Mesothelial cell of epicardium (in vitro differentiated cells): ENCODE measurements around the gene HNRNPA0. TPM values are rescaled to one million over a fixed set of nuclear protein-coding genes. Genes with fewer than 3 reads are reported as not detected.

Experiments
- DNase-seq, 2 experiments: peaks; one replicate each; pipeline ENCODE4 v3.0.0; 2021; ENCODE audit warnings: low spot score in 2 of 2; ENCODE audit not compliant: unreplicated experiment in 2 of 2
- H3K27ac Mint-ChIP-seq: 2 replicates; pipeline ENCODE4 v1.8.0; 2021; ENCODE audit warnings: mixed read lengths
- H3K27me3 Mint-ChIP-seq: 2 replicates; pipeline ENCODE4 v1.8.0; 2021; ENCODE audit warnings: low read depth, mixed read lengths
- H3K36me3 Mint-ChIP-seq: 2 replicates; pipeline ENCODE4 v1.8.0; 2021; ENCODE audit warnings: mixed read lengths
- H3K4me1 Mint-ChIP-seq: 2 replicates; pipeline ENCODE4 v1.8.0; 2021; ENCODE audit warnings: mixed read lengths
- H3K4me3 Mint-ChIP-seq: 2 replicates; pipeline ENCODE4 v1.8.0; 2021; ENCODE audit warnings: mild to moderate bottlenecking, moderate library complexity, mixed read lengths
- H3K9me3 Mint-ChIP-seq: 2 replicates; pipeline ENCODE4 v1.8.0; 2021; ENCODE audit warnings: mixed read lengths
- CTCF ChIP-seq: fragments of 200-600 bp; sonication (generic); IDR thresholded peaks from one replicate; pipeline ENCODE4 v1.5.0; 2021; ENCODE audit warnings: antibody characterized with exemption; ENCODE audit not compliant: unreplicated experiment
- total RNA-seq: library from RNA; stranded (reverse); gene quantifications from 3 replicates; pipeline ENCODE4 v1.2.1, GENCODE V29; 2021

HNRNPA0 gene
- total RNA-seq, 1 donor from 2014 or later: 68.6 TPM

GRCh38 chr5:137751869-137752491 lies 2.2 kb downstream of the HNRNPA0 start:
- DNase-seq: no peak
- Mint-ChIP-seq H3K4me1 (peaks cover 24% of the 10 kb centered on the region), H3K27me3 (peaks cover under 1% of the 10 kb centered on the region), H3K27ac (peak overlapping the region; percentile 100), H3K4me3 (peak overlapping the region; percentile 97), H3K36me3 (peaks cover 4% of the 10 kb centered on the region), H3K9me3 (no peaks in the 10 kb centered on the region)
- TF ChIP-seq CTCF: peak; percentile 60

GRCh38 chr5:137750436-137750835 lies 3.7 kb downstream of the HNRNPA0 start:
- no peak for TF ChIP-seq CTCF
- DNase-seq: no peak
- Mint-ChIP-seq H3K4me1 (peaks cover 24% of the 10 kb centered on the region), H3K36me3 (peaks cover 4% of the 10 kb centered on the region), H3K4me3 (peak overlapping the region; percentile 57), H3K9me3 (no peaks in the 10 kb centered on the region), H3K27me3 (no peaks in the 10 kb centered on the region), H3K27ac (peak overlapping the region; percentile 10)

GRCh38 chr5:137747848-137748247 lies 6.3 kb downstream of the HNRNPA0 start:
- Mint-ChIP-seq H3K9me3 (no peaks in the 10 kb centered on the region), H3K27me3 (no peaks in the 10 kb centered on the region), H3K36me3 (peaks cover 4% of the 10 kb centered on the region), H3K4me3 (no peak overlapping the region), H3K27ac (no peak overlapping the region), H3K4me1 (peaks cover 20% of the 10 kb centered on the region)
- DNase-seq: no peak
- TF ChIP-seq CTCF: no peak

GRCh38 chr5:137743031-137743640 lies 11.0 kb downstream of the HNRNPA0 start:
- Mint-ChIP-seq H3K27me3 (no peaks in the 10 kb centered on the region), H3K36me3 (no peaks in the 10 kb centered on the region), H3K4me3 (no peak overlapping the region), H3K9me3 (peaks cover 5% of the 10 kb centered on the region), H3K4me1 (peaks cover 5% of the 10 kb centered on the region), H3K27ac (no peak overlapping the region)
- peak in 1 of 2 experiments; percentile 42 for DNase-seq
- TF ChIP-seq CTCF: peak; percentile 46

GRCh38 chr5:137741718-137742117 lies 12.4 kb downstream of the HNRNPA0 start:
- Mint-ChIP-seq H3K4me3 (no peak overlapping the region), H3K27ac (no peak overlapping the region), H3K9me3 (peaks cover 10% of the 10 kb centered on the region), H3K36me3 (peaks cover 5% of the 10 kb centered on the region), H3K27me3 (no peaks in the 10 kb centered on the region), H3K4me1 (peaks cover 5% of the 10 kb centered on the region)
- TF ChIP-seq CTCF: no peak
- no peak for DNase-seq
